Ishikawa (cell line): ENCODE results near the gene SBF2.

Experiments
- CEBPB ChIP-seq: IDR thresholded peaks from 2 replicates; pipeline ENCODE4 v1.6.1; 2012
- FOXM1 ChIP-seq: IDR thresholded peaks from 2 replicates; pipeline ENCODE4 v1.6.1; 2012; ENCODE audit warnings: low read depth, borderline replicate concordance
- TAF1 ChIP-seq: IDR thresholded peaks from 2 replicates; pipeline ENCODE4 v1.6.1; 2012; ENCODE audit warnings: low read depth, mild to moderate bottlenecking
- TEAD4 ChIP-seq: IDR thresholded peaks from 2 replicates; pipeline ENCODE4 v1.6.1; 2012
- YY1 ChIP-seq: IDR thresholded peaks from 2 replicates; pipeline ENCODE4 v1.6.1; 2012; ENCODE audit warnings: low read depth
- TF ChIP-seq, protein P1 (sequence below): IDR thresholded peaks from 2 replicates; pipeline ENCODE4 v1.6.1; 2012
- TF ChIP-seq, protein P2 (sequence below): IDR thresholded peaks from 2 replicates; pipeline ENCODE4 v1.6.1; 2012
- TF ChIP-seq, protein P3 (sequence below): IDR thresholded peaks from 2 replicates; pipeline ENCODE4 v1.6.1; 2012; ENCODE audit warnings: low read depth, mild to moderate bottlenecking

DNA sequence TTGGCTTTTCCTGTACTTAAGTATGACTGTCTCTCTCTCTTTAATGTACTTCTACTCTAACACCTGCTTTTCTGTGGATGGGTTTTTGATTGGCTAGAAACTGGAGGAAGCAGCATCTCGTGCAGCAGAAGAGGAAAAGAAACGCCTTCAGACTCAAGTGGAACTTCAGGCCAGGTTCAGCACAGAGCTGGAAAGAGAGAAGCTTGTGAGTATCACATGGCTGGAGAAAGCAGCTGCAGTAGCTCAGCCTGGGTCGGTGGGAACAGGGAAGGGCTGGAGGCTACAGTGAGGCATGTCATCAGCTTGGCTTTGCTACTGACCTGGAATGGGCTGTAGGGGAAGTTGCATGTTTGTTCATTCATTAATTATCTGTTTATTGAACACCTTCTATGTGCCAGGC, 555.9 kb downstream of the SBF2 start:
- TF ChIP-seq YY1 (no peak), FOXM1 (no peak), TEAD4 (no peak), TAF1 (no peak), CEBPB (no peak)
- TF ChIP-seq, protein P1, sequence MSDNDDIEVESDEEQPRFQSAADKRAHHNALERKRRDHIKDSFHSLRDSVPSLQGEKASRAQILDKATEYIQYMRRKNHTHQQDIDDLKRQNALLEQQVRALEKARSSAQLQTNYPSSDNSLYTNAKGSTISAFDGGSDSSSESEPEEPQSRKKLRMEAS = no peak
- TF ChIP-seq, protein P2, sequence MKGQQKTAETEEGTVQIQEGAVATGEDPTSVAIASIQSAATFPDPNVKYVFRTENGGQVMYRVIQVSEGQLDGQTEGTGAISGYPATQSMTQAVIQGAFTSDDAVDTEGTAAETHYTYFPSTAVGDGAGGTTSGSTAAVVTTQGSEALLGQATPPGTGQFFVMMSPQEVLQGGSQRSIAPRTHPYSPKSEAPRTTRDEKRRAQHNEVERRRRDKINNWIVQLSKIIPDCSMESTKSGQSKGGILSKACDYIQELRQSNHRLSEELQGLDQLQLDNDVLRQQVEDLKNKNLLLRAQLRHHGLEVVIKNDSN = no peak
- TF ChIP-seq, protein P3, sequence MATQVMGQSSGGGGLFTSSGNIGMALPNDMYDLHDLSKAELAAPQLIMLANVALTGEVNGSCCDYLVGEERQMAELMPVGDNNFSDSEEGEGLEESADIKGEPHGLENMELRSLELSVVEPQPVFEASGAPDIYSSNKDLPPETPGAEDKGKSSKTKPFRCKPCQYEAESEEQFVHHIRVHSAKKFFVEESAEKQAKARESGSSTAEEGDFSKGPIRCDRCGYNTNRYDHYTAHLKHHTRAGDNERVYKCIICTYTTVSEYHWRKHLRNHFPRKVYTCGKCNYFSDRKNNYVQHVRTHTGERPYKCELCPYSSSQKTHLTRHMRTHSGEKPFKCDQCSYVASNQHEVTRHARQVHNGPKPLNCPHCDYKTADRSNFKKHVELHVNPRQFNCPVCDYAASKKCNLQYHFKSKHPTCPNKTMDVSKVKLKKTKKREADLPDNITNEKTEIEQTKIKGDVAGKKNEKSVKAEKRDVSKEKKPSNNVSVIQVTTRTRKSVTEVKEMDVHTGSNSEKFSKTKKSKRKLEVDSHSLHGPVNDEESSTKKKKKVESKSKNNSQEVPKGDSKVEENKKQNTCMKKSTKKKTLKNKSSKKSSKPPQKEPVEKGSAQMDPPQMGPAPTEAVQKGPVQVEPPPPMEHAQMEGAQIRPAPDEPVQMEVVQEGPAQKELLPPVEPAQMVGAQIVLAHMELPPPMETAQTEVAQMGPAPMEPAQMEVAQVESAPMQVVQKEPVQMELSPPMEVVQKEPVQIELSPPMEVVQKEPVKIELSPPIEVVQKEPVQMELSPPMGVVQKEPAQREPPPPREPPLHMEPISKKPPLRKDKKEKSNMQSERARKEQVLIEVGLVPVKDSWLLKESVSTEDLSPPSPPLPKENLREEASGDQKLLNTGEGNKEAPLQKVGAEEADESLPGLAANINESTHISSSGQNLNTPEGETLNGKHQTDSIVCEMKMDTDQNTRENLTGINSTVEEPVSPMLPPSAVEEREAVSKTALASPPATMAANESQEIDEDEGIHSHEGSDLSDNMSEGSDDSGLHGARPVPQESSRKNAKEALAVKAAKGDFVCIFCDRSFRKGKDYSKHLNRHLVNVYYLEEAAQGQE = no peak
